HG03575 (cell line): ENCODE results near the gene MEGF11.

Experiments used
- ATAC-seq: cut with Tn5 transposase; IDR thresholded peaks from one replicate; pipeline ENCODE4 v1.9.1; 2021; ENCODE audit not compliant: unreplicated experiment, insufficient number of reproducible peaks, low FRiP score; ENCODE audit errors: extremely low read depth

Gene MEGF11

GRCh38 chr15:66108483-66109265 is 144.9 kb downstream of the MEGF11 start:
- ATAC-seq, result no peak

GRCh38 chr15:66107070-66107469 is 146.5 kb downstream of the MEGF11 start:
- ATAC-seq, result no peak

GRCh38 chr15:66105286-66106265 is 148.0 kb downstream of the MEGF11 start:
- no peak for ATAC-seq

DNA sequence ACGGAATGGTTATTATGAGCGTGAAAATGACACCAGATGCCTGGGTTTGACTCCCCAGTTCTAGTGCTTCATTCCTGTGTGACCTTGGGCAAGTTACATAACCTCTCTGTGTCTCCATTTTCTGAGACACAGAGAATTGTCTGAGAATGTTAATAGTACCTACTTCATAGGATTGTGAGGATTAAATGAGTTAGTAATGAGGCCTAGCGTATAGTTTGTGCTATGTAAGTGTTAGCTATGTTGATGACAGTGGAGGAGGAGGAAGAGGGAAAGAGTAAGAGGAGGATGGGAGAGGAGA is 150.3 kb downstream of the MEGF11 start:
- no peak for ATAC-seq

DNA sequence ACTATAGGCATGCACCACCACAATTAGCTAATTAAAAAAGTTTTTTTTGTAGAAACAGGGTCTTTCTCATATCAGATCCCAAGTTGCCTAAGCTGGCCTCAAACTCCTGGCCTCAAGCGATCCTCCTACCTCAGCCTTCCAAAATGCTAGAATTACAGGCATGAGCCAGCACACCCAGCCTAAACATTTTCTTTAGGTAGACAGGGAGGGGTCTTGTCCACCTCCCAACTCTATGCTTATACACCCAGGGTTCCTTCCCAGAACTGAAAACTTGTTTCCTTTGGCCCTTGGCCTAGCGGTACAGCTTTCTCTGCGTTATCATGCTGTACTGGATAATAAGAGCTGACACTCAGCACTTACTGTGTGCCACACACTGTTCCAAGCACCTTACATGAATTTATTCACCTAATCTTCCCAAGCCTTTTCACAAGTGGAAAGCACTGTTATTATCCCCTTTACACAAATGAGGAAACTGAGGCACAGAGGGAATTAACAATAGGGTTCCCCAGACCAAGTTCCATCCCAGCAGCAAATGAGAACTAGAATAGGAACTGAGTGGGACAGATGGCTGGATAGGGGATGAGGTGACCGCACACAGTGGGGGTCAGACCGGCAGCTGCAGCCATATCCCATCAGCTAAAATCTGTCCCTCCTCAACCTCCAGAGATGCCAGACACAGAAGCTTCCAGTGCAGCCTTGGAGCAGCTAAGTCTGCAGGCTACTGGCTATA is 150.8 kb downstream of the MEGF11 start:
- ATAC-seq, result no peak

DNA sequence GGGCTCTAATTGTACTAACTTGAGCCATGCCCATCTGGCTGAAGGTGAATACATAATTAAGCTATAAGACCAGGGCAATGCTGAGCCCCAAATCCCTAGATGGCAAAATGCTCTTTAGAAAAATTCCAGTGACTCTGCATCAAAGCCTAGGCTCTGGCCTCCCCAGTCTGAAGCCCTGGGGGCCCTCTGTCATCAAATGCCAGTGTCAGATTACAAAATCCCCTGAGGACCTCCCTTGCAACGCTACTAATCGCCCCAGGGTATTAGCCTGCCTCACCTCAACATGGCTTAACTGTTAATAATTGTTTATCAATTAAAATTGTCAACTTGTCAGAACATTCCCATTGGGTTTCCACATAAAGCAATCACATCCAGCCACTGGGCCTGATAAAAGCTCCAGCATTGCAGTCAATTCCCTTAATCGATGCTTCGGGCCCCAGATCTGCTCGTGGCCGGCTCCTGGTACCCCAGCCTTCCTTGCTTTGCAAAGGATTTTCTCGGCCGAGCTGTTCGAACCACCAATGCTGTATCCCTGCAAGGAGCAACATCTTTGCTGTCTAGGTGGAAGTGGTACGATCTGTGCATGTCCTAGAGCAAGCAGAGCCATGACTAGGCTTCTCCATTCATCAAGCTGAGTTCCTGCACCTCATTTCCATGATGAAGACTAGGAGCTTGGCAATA is 151.7 kb downstream of the MEGF11 start:
- ATAC-seq, result no peak

DNA sequence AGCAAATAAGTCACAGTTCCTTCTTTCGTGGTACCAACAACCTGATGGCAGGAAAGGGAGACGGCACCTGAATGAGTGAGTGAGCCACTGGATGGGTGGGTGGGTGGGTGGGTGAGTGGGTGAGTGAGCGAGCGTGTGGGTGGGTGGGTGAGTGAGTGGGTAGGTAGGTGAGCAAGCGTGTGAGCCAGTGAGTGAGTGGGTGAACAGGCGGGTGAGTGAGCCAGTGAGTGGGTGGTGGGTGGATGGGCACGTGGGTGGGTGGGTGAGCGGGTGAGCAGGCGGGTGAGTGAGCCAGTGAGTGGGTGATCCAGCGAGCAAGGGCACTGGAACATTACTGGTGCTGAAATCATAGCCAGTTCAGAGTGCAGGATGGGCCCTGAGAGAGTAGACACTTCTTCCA is 152.8 kb downstream of the MEGF11 start:
- ATAC-seq, result no peak

DNA sequence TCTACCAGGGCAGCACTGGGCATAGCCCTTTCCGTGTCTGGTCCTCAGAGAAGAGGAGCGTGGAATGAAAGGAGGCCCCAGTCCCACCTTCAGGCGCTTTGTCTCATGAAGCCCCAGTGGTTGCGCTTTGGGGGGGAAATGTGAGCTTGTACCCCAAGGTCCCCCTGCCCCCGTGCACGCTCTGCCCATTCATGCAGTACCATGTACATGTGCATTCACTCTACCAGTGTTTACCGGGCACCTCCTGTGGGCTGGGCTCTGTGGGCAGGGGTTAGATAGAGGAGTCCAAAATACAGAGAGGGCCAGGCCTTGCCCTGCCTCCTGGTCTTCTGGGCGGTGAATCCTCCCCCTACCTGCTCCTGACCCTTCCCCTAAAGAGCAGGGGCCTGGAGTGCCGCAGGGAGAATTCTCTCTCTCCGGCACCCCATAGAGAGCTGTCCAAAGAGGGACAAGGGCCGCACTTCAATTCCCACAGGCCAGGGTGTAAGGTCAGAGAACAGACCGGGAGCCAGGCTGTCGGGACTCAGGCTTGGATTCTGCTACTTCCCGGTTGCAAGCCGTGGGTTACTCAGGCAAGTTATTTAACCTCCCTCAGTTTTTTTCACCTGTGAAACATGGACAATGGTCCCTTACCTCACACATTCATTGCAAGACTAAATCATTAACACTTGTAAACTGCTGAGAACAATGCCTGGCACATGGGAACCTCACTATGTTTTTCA is 153.4 kb downstream of the MEGF11 start:
- no peak for ATAC-seq

DNA sequence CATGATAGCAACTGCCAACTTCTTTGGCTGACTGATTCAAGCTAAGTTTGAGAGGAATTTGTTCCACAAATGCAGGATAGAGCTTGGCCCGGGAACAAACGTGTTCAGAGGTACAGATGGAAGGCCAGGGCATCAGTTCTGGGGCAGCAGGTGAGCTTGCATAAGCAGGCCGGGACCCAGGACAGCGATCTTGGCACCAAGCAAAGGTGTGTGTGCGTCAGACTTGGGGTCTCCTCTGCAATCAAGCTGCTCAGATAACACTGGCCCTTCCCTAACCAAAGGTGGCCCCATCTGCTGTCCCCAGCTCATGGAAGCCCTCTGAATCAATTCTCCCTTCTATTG is 155.6 kb downstream of the MEGF11 start:
- ATAC-seq, result no peak

DNA sequence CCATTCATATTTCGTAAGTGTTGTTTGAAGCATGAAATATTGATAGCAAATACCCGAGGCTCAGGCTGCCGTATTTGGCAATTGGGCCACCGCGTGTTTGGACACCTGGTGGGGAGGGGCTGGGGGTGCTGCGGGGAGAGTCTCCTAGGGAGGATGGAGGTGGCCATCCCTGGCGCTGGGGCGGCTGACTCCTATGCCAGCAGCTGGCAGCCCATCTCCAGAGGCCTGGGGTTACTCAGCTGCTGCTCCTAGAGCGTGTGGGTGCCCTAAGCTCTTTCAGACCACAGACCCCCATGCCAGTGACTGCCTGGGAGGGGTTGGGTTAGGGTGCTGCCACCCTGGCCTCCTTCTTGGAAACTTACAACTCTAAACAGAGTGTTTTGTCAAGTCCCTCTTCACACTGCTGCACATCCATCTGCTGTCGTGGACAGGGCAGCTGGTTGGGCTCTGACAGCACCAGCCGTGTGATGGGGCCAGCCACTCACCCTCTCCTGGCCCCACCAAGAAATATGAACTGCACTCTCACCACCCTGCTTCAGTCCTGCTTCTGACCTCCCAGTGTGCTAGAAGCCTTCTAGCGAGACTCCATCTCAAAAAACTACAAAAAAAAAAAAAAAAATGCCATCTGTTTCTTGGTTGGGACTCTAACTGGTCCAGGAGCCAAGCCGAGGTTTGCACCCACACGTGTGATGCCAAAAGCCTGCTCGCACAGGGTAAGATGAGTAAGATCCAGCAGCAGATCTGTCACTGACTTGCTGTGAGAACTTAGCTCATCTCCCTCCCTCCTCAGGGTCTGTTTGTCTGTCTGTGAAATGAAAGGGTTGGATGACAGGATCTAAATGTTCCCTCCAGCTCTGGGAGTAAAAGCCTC is 156.2 kb downstream of the MEGF11 start:
- no peak for ATAC-seq

GRCh38 chr15:66096688-66097058 is 156.9 kb downstream of the MEGF11 start:
- ATAC-seq, result no peak

GRCh38 chr15:66095871-66096687 is 157.5 kb downstream of the MEGF11 start:
- ATAC-seq, result no peak

GRCh38 chr15:66094331-66094730 is 159.2 kb downstream of the MEGF11 start:
- ATAC-seq, result no peak

DNA sequence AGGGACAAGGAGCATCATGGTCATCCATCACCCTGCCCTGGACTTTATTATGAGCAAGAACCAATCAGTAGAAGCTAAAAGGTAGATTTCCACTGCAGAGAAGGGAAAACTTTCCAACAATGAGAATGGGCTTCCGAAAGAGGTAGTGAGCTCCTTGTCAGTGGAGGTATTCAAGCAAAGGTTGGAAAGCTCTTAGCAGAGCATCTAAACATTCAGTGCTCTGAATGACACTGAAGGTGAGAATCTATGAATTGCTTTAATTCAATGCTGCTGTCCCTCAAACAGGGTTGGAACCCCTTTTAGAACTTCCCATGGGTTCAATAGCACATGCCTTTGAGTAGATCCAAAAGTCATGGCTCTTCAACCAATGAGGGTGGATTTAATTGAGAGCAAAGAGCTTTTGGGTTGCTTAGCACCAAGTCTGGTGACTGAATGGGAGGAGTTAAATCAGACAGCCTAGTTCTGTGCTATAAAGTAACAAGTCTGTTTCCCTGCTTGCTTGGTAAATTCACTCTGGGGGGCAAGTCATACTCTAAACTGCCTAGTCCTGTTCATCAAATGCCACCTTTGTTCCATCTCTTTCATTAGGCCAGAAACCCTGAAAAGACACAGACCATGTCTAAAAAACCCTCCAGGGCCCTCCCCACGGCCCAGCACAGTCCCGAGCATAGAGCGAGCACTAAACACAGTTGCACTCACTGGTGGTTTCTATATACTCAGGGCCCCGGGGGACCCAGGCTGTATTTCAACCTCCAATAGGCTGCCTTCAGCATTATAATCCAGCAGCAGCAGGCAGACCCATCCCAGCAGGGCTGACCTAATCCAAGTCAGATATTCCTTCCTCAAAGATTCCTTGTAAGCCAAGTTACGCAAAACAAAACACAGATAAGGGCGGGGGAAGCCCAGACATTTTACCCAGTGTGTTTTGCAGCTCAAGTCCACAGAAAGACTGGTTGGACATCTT is 161.2 kb downstream of the MEGF11 start:
- ATAC-seq, result no peak

- no peak for ATAC-seq
Measured at GRCh38 chr15:66089509-66089908, 164.0 kb downstream of the MEGF11 start.

DNA sequence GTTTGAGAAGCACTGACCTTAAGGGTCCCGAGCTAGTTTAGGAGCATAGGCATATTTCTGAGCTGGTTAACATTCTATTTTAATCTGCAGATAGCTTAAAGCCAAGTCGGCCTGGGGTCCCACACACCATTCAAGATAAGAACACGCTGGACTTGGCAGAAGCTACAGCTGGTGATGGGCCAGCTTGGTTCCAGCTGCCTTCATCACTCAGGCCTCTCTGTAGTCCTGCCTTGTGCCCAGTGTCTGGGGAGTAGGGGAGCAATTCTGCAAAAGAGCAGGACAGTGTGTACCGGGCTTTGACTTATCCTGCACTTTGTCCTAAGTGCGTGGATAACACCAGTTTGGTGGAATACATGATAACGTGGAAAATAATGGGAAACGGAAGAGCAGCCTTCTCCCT is 164.5 kb downstream of the MEGF11 start:
- ATAC-seq, result no peak
